ENCODE data around the gene GSE1.
"Not testable (repeated sequence)": the region's sequence is repeated elsewhere in the genome, so short reads cannot be mapped to it uniquely, and the experiment has no call there.

GSE1 gene

DNA sequence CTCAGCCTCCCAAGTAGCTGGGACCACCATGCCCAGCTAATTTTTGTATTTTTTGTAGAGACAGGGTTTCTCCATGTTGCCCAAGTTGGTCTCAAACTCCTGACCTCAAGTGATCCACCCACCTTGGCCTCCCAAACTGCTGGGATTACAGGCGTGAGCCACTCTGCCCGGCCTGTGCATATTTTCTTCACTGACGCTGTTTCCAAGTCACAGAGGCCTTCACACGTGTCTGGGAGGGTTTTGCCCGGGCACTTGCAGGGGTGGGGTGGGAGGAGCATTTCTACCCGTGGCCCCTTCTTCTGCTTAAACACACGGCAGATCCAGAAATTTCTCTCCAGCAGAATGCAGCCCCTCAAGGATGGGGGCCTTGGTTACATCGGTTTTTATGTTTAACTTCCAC is 20.8 kb upstream of the GSE1 start:
- DNase-seq: not testable (repeated sequence)

DNA sequence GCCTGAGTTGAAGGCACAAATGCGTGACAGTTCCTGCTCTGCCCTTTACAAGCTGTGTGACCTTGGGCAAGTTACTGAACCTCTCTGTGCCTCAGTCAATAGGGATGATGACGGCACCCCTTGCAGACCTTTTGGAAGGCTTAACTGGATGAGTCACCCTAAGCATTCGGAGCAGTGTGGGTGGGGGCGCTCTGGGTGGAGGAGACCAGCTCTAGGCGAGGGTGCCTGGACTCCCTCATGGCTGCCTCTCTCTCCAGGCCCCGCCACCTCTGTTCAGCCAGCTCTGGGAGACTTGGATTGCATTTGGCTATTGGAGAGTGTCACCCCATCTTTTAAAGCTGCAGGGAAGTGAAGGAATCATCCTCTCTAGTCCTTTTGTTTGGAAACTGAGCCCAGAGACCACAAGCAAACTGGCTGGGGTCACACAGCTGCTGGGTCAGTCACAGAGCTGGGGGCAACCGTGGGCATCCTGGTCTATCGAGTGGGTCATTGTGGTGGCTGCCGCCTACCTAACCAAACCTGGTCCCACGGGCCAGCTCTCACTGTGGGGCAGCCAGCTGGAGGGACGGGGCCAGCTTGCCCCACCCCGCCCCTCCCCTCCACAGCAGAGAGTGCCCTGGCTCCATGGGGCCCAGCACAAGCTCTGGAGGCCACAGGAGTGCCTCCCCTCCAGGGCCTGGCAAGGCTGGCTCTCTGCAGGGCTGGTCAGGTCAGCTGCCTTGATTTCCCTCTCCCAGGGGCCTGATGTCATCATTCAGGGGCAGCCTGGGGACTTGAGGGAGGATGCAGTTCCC is 20.2 kb upstream of the GSE1 start:
- DNase-seq: no peak

DNA sequence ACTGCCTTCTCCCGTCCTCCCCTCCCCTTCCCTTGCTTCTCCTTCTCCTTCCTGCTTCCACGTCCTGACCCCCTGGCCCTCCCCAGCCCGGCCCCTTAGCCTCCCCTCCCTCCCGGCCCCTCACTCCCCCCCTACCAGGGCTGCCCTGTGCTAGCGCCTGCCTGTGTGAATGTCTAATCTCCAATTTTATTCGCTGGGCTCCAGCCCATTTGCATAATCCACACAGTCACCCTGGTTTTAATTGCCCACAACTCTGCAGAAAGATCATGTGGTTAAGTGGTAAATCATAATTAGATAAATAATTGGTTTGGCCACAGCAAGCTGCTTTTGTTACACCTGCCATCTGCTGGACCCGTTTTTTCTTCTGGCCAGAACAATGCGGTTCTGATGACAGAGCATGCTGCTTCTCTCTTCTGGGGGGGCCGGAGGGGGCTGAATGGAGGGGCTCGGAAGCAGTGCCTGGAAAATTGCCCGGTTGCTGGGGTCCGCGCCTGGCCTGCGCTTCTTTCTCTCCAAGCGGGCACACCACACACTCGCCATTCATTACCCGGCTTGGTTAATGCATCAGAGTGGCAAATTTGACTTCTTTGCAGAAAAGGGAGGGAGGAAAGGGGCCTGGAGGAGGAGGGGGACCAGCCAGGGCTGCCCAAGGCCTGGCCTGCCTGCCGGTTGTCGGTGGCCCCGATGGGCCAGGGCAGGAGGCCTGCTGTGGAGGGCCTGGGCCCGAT is 19.5 kb upstream of the GSE1 start:
- DNase-seq: no peak

DNA sequence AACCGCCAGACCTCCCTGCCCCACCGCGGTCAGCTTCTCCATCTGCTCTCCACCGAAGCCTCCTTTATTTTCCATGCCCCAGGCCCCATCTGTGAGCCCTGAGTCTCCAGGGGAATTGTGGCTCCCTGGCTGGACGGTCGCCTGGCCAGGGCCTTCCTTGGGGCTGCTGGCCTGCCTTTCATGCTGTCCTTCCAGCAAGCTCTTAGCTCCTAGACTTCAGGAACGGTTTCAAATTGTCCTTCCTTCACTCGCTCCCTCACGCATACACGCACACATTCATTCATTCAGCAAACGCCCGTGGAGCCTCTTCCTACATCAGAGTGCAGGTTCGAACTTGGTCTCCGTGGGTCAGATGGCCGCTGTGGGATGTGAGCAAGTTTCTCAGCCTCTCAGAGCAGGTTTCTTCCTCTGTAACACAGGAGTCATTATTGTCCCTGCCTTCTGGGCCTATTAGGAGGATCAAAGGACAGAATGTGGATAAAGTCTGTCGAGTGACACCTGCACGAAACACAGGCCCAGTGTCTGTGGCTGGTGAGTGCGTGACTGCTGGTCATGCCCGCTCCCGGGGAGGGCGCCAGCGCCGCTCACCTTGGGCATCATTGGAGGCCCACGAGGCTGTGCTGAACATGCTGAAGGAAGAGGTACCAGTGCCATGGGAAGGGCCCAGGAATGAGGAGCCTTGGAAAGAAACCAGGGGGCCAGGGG is 18.7 kb upstream of the GSE1 start:
- DNase-seq: no peak

DNA sequence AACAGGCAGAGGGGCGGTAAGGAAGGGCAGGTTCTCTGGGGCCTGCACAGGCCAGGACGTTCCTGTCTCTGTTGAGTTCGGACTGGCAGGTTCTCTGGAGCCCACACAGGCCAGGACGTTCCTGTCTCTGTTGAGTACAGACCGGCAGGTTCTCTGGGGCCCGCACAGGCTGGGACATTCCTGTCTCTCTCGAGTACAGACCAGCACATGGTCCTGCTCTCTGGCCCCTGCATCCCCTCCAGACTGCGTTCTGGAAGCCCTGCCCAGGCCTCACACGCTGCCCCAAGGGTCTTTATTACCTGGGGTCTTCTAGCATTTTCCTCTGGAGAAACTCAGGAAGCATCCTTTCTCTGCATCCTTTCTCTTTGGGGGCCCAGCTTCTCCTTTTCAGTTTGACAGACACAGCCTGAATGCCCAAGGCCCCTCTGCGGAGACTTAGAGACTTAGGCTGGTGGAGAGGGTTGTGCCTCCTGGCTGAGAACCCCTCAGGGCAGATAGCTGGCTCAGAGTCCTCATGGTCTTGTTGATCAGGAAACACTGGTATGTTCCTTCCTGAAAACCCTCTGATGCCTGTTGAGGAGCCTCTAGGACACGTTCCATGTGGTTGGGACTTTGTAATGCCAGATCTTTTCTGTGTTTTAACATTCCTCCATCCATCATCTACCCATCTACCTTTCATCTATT is 18.0 kb upstream of the GSE1 start:
- DNase-seq: no peak

DNA sequence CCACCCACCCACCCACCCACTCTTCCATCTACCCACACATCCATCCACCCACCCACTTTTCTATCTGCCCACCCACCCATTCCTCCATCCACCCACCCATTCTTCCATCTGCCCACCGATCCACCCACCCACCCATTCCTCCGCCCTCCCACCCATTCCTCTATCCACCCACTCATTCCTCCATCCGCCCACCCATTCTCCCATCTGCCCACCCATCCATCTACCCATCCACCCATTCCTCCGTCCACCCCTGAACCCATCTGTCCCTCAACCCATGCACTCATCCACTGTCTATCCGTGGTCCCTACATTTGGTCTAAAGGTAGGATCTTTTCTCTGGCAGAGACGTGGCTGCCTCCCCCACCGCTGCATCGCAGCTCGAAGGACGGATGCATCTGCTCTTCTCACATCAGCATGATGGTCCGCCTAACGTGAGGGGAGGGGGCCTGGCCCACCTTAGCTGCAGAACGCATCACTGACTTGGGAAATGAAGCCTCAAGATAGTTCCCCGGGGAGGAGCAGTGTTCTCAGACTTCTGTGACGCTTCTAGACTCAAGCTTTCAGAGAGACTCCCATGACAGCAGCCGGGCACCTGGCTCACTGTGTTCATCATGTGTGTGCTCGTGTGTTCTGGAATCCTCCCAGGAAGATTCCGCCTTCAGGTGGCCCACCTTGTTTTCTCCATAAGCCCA is 17.2 kb upstream of the GSE1 start:
- no peak for DNase-seq

DNA sequence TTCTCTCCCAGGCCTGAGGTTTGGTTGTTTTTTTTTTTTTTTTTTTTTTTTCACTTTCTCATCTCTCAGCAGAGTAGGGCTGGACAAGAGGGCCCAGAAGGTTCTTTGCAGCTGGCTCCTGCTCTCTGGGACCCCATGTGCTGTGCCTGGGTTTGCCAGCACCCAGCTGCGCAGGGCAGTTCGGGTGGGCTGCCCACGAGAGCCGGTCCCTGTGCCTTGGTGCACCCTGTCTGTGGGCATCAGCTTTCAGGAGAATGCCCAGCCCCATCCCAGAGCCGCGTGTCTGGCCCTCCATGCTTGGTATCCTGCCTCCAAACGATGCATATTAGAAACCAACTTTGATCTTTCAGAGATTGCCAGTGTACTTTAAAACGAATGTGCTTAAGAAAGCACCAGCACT is 15.0 kb upstream of the GSE1 start:
- DNase-seq: no peak

DNA sequence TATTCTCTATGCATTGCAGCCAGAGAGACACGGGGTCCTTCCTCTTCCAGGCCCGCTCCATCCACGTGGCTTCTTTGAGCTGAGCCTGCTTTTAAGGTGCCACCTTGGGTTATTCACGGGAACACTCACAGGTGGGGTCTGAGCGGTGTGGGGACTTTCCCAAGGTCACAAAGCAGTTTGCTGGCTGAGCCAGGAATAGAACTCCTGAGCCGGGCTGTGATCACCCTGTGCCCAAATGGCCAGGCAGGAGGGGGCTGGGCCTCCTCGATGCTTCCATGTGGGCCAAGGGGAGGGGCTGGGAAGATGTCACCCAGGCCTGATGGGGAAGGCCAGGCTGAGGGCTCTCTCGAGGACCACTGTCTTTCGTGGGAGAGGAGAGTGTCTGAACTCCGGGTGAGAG is 13.0 kb upstream of the GSE1 start:
- no peak for DNase-seq

DNA sequence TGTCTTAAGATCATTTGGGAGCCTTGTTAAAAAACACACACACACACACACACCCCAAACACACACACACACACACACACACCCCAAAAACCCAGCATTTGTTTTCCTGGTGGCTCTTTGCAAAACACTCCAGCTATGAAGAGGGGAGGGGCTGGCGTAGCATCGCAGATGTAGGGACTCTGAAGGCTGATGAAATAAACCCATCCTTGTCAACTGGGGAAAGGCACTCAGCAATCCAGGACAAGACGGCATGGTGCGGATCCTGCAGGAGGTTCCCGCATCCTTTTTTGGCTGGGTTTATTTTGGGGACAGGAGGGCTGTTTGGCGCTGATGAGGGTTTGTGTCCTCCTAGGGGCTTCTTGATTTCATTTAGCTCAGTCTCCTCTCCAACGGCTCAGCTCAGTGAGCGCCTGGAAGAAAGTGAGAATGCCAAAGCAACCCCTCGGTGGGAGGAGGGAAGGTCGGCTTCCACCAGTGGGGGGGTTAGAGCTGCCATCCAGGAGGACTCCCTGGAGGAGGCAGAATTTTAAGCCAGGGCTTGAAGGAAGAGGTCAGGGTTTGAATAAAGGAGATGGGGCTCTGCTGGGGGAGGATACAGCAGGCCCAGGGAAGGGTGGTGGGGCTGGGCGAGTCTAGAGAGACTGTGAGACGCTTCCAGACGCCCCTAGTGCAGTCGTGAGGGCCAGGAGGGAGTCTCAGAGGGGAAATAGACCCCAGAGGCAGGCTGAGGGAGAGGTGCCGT is 12.4 kb upstream of the GSE1 start:
- DNase-seq: no peak

DNA sequence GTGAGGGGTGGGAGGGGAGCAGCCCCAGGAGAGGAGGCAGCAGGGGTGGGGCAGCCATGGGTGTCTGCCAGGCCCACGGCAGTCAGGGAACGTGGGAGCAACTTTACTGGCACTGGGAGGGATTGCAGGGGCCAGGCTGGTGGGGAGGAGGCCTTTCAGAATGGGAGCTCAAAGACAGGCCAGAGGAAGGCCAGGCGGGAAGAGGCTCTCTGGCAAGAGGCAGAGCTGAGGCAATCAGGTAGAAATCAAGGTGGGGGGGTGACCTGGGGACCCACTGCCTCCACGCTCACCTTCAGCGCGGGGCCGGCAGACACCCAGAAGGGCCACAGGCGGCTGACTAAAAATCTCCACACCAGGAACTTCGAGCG is 11.9 kb upstream of the GSE1 start:
- no peak for DNase-seq

DNA sequence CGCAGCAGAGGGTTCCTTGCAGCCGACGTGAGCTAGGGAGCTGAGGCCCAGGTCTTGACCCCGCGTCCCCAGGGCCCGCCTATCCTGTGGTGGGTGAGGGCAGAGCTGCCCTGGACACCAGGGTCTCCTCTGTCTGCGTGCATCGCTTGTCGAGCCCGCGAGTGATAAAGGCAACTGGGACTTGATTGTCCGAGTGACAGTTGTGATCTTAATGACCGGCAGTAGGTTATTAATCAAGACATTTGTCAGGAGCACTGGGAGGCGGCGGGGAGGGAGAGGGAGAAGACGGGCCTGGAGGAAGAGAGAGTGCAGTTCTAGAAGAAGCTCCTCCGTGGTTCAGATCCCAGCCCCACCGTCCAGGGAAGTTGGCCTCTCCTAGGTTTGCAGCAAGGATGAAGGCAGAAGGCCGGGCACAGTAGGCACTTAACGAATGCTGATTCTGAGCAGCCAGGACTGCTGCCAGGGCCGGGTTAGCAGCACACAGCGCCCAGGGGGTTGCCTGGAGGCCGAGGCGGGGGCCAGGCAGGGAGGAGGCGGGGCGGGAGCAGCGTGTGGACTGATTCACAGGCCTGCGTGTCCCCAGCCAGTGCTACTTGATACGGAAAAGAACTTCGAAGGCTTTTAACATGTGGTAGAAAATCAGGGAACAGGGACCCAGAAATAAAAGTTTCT is 11.3 kb upstream of the GSE1 start:
- DNase-seq: no peak

DNA sequence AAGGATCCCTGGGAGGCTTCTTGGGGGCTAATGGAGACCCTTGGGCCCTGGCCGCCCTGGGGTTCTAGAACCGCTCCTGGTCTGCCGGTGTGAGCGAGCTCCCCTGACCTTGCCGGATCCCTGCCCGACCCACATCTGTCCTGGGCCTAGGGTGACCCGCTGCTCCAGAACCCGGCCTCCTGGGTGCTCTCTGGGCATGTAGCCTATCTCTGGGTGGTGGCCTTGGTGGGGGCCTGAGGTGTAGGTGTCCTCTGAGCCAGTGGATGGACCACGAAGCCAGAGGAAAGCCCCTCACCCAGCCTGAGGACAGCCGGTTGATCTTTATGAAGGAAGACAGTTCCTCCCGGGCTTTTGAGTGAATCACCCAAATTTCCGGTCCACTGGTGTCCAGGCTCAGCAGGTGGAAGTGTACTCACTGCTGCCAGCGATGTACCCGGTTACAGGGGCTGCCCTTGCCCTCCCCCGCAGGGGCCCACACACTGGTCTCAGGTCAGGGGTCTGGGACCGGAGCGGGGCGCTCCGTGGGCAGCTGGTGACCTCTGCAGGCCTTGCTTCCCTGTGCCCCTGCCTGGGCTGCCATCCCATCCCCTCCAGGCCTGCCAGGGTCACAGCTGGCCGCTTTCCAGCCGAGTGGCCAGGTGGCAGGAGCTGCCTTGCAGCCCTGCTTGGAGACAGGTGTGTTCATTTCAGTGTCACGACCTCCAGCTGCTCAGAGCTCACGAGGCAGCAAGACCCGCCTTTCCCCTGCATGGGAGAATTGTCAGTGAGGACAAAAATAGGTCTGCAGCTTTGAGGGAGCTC is 10.5 kb upstream of the GSE1 start:
- no peak for DNase-seq

DNA sequence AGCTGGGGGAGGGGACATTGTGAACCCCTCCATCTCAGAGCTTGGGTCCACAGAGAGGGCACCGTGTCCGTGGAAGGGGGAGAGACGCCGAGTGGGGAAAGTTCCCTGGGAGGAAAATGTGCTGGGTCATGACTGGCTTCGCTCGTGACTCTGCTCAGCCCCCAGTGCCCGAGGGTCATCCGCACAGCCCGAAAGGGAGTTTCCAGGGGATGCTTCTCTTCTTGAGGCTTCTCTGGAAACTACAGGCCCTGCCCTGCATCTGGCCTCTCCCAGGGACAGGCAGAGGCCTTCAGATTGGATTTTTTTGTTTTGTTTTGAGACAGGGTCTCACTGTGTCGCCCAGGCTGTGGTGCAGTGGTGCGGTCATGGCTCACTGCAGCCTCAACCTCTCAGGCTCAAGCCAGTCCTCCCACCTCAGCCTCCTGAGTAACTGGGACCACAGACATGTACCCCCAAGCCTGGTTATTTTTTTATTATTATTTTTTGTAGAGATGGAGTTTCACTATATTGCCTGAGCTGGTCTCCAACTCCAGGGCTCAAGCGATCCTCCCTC is 9.8 kb upstream of the GSE1 start:
- DNase-seq: no peak

DNA sequence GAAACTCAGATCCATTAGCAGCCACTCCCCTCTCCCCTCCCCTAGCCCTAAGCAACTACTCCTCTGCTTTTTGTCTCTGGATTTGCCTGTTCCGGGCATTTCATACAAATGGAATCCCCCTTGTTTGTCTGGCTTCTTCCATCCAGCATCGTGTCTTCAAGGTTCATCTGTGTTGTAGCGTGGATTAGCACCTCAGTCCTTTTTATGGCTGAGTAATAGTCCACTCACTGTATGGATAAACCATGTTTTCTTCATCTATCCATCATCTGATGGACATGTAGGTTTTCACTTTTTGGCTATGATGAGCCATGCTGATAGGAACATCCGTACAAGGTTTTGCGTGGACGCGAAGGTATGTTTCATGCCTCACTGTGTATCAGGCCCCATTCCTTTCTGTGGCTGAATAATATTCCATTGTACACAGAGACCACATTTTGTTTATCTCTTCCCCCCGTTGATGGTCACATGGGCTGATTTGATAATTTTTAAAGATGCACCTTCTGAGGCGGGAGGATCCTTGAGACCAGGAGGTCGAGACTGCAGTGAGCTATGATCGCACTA is 8.9 kb upstream of the GSE1 start:
- no peak for DNase-seq

DNA sequence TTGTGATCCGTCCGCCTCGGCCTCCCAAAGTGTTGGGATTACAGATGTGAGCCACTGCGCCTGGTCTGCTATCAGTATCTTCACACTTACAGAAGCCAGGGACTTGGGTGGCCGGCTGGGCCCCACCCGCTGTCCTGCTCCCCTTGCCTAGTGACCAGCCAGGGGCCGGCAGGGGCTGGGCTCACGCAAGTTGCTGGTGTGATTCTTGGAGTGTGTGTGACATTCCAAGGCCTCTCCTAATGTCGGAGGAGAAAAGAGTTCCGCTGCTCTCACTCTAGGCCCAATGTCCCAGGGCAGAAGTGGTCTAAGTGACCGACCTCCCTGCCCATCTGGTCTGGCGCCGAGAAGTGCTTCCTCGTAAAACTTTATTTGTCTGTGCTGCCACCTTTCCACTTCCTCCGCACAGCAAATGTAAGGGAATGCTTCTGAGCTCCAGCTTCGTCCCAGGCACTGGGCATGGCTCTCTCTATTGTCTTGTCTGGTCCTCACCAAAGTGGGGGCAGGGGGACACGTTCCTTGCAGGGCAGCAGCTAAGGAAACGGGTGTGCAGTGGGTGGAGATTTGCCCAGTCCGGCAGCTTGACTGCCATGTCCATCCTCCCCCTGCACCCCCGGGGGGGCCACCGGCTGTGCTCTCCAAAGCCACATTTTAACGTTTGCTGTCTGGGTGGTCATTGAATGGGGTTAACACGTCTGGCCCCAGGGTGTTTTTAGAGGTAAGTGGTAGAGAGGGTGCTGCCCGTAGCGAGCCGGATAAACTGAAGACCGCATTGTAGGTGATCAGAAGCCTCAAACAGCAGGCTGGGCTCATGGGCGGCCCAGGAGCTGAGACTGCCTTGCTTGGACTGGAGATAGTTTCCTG is 7.8 kb upstream of the GSE1 start:
- no peak for DNase-seq

DNA sequence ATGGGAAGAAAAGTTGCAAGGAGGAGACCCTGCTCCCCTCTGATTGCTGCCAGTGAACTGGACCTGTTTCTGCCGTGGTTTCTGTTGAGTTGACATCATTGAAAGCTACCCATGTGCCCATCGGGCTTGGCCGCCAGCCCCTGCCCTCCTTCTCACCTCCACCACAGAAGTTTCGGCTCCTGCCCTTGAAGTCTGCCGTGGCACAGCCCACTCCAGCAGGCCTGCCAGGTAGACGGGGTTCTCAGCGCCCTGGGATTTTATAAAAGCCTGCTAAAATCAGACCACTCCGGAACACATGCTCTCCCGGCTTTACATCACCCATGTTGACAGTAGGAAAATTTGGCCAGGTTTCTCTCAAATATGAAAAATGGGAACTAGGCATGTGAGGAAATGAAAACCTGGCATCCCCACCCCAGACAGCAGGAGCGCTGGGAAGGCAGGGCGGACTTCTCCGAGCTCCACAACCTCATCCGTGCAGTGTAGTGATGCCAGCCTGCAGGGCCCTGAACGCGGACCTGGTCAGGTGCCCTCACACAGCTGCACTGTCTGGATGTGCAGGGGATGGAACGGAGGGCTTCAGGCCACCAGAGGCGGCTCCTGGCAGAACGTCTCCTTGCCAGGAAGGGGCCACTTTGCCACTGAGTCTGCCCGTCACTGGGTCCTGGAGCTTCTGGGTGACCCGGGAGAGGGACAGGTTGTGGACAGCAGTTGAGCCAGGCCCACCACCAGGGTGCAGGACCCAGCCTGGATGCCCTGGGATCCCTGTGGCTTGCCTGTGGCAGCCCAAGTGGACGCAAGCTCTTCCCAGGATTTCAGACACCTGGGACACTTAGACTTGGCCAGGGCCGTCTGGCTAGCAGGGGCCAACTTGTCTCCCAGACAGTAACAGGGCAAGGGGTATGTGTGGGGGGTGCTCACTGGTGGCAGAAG is 6.9 kb upstream of the GSE1 start:
- no peak for DNase-seq

DNA sequence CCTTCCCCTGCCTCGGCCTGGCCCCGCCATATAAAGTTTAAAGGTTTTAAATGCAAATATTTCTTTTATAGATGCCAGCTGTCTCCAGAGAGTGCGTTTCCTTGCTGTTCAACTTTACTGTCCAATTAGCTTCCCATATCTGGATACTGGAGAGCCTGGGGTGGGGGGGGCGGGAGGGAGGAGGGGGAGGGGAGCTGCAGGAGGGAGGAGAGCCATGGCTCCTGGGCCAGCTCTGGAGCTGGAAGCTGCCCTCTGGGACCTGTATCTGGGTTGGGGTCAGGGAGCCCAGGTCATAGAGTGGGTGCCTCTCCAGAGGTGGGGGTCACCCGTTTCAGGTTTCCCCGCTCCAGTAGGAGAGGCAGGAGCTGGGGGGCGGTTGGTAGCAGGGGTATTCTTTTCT is 6.2 kb upstream of the GSE1 start:
- DNase-seq: no peak

DNA sequence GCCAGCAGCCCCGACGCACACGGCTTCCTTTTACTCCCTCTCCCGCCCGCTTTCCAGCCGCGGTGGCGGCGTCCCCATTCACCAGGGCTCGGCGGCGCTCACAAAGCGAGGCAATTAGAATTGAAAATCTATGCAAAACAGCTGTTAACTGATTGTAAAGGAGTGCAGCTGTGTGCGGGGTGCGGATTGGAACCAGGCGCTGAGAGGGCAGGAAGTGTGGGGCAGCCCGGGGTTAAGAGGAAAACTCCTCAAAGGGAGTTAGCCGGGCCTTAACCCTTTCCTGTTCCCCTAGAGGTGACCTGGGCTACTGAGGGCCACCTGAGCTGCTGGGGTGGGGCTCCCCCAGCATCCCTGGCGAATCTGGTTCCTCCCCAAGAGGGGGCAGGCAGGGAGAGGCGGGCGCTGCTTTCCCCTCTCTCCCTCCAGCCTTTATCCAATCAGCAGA is 5.8 kb upstream of the GSE1 start:
- DNase-seq: no peak

Data from CD4-positive, alpha-beta T cell treated with Interleukin-4 for 4 hours (primary cell).